OCI-LY3 (cell line): ENCODE results near the gene NHS.

ENCODE experiments used
- H2AFZ ChIP-seq: fragments of 200-600, 300-600 bp; shearing (Covaris generic); 2 replicates; pipeline ENCODE4 v1.6.0; 2014; ENCODE audit warnings: antibody characterized with exemption, low read depth, low read length
- H3K27ac ChIP-seq: fragments of 200-600, 300-600 bp; sonication (generic); 2 replicates; pipeline ENCODE4 v1.5.1; 2014; ENCODE audit warnings: mild to moderate bottlenecking, low read length, moderate library complexity, mixed read lengths
- H3K27me3 ChIP-seq: fragments of 200-600, 300-600 bp; sonication (generic); 2 replicates; pipeline ENCODE4 v1.6.1; 2014; ENCODE audit warnings: low read depth, low read length, mixed read lengths
- H3K36me3 ChIP-seq: fragments of 200-600, 300-600 bp; sonication (generic); replicated peaks from 2 replicates; pipeline ENCODE3; 2014; ENCODE audit warnings: low read depth, low read length, mixed read lengths
- H3K4me1 ChIP-seq: fragments of 300-600, 200-600 bp; sonication (generic); 2 replicates; pipeline ENCODE4 v1.6.1; 2014; ENCODE audit warnings: low read length, mixed read lengths
- H3K4me2 ChIP-seq: fragments of 200-600, 300-600 bp; sonication (generic); 2 replicates; pipeline ENCODE4 v1.6.1; 2014; ENCODE audit warnings: low read length, mixed read lengths
- H3K4me3 ChIP-seq: fragments of 300-600, 200-600 bp; sonication (generic); 2 replicates; pipeline ENCODE4 v1.5.1; 2014; ENCODE audit warnings: antibody characterized with exemption, mild to moderate bottlenecking, low read length, moderate library complexity
- H3K79me2 ChIP-seq: fragments of 300-600, 200-600 bp; shearing (Covaris generic); 2 replicates; pipeline ENCODE4 v1.6.1; 2014; ENCODE audit warnings: mild to moderate bottlenecking, low read length, mixed read lengths
- H3K9ac ChIP-seq: fragments of 300-600, 200-600 bp; shearing (Covaris generic); 2 replicates; pipeline ENCODE4 v1.6.0; 2014; ENCODE audit warnings: mild to moderate bottlenecking, low read length, moderate library complexity
- H3K9me3 ChIP-seq: fragments of 200-600, 300-600 bp; shearing (Covaris generic); 2 replicates; pipeline ENCODE4 v1.6.1; 2014; ENCODE audit warnings: low read length, mixed read lengths; ENCODE audit not compliant: insufficient read depth
- H4K20me1 ChIP-seq: fragments of 200-600, 300-600 bp; sonication (generic); 2 replicates; pipeline ENCODE4 v1.6.1; 2016; ENCODE audit warnings: low read length, mixed read lengths; ENCODE audit not compliant: insufficient read depth
- EZH2phosphoT487 ChIP-seq: fragments of 200-600 bp; shearing (Covaris generic); IDR thresholded peaks from 2 replicates; pipeline ENCODE4 v1.6.1; 2018; ENCODE audit warnings: antibody characterized with exemption, mixed run types, low read depth
- TF ChIP-seq, protein P1 (sequence below): fragments of 200-600, 300-600 bp; sonication (generic); IDR thresholded peaks from 2 replicates; pipeline ENCODE4 v1.5.1; 2014; ENCODE audit warnings: antibody characterized with exemption, low read length, low read depth

Gene NHS

DNA sequence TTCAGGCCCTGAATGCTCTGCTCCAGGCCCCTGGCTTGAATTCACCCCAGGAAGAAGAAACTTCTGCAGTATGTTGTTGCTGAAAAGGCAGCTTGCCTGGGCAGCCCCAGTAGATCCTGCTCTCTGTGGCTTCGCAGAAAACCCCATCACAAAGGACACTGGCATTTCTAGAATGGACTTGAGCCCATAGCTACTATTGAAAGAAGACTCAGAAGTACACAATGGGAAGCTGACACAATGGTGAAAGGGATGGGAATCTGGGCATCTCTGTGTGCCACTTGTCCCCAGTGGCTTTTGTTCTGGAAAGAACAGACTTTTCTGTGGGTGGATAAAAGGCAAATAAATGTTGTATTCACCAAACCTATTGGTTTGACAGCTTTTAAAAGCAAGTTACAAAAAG, 294.9 kb downstream of the NHS start:
- TF ChIP-seq EZH2phosphoT487: no peak
- TF ChIP-seq, protein P1, sequence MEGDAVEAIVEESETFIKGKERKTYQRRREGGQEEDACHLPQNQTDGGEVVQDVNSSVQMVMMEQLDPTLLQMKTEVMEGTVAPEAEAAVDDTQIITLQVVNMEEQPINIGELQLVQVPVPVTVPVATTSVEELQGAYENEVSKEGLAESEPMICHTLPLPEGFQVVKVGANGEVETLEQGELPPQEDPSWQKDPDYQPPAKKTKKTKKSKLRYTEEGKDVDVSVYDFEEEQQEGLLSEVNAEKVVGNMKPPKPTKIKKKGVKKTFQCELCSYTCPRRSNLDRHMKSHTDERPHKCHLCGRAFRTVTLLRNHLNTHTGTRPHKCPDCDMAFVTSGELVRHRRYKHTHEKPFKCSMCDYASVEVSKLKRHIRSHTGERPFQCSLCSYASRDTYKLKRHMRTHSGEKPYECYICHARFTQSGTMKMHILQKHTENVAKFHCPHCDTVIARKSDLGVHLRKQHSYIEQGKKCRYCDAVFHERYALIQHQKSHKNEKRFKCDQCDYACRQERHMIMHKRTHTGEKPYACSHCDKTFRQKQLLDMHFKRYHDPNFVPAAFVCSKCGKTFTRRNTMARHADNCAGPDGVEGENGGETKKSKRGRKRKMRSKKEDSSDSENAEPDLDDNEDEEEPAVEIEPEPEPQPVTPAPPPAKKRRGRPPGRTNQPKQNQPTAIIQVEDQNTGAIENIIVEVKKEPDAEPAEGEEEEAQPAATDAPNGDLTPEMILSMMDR: no peak
- no peaks in the 10 kb centered on the region for H3K9me3 ChIP-seq
- no peak overlapping the region for H3K4me3 ChIP-seq
- no peak overlapping the region for H3K9ac ChIP-seq
- H3K4me2 ChIP-seq: no peak overlapping the region
- H3K4me1 ChIP-seq: no peaks in the 10 kb centered on the region
- no peaks in the 10 kb centered on the region for H3K79me2 ChIP-seq
- no peaks in the 10 kb centered on the region for H3K36me3 ChIP-seq
- H2AFZ ChIP-seq: no peak overlapping the region
- no peaks in the 10 kb centered on the region for H4K20me1 ChIP-seq
- no peaks in the 10 kb centered on the region for H3K27me3 ChIP-seq
- H3K27ac ChIP-seq: no peak overlapping the region

DNA sequence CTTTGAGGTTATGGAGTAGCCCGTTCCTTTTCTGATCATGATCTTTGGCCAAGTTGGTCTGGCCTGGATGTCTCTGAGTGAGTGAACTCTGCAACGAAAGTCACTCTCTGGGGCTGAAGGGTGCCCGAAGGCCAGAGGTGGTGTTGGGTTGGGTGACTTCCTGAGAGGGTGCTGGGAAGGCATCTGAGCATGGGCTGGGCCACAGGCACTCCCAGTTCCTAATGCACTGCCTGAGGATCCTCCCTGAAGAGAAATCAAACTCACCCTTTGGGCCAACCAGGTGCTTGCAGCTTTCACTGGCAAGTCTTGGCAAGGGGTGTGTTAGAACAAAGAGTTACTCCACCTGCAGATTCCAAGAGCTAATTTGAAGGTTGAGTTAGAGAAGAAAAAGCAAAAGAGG, 295.9 kb downstream of the NHS start:
- no peak overlapping the region for H2AFZ ChIP-seq
- H3K27ac ChIP-seq: no peak overlapping the region
- H3K4me1 ChIP-seq: no peaks in the 10 kb centered on the region
- no peaks in the 10 kb centered on the region for H3K27me3 ChIP-seq
- TF ChIP-seq, protein P1: no peak
- no peak for TF ChIP-seq EZH2phosphoT487
- H3K36me3 ChIP-seq: no peaks in the 10 kb centered on the region
- no peak overlapping the region for H3K4me3 ChIP-seq
- H3K9me3 ChIP-seq: no peaks in the 10 kb centered on the region
- H3K79me2 ChIP-seq: no peaks in the 10 kb centered on the region
- no peak overlapping the region for H3K9ac ChIP-seq
- H4K20me1 ChIP-seq: no peaks in the 10 kb centered on the region
- no peak overlapping the region for H3K4me2 ChIP-seq

DNA sequence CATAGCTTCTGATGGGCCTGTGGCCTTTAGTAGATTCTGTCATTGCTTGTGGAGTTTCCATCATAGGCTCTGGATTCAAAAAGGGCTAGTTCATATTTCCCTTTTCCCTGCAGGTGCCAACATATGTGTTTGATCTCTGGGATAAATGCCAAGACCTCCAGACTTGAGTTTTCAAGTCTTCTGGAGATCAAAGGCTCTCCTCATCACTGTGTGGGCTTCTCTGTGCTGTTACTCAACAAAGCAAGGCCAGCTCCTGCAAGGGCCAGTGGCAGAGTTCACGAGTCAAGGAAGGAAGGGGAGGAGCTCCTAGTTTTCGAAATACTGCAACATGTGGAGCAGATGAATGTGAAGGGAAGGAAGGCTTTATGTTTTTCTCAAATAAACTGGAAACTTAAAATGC, 299.6 kb downstream of the NHS start:
- TF ChIP-seq, protein P1: no peak
- no peak for TF ChIP-seq EZH2phosphoT487
- Histone ChIP-seq H3K9me3 (no peaks in the 10 kb centered on the region), H3K4me2 (no peak overlapping the region), H3K27me3 (no peaks in the 10 kb centered on the region), H3K36me3 (no peaks in the 10 kb centered on the region), H3K9ac (no peak overlapping the region), H3K27ac (no peak overlapping the region), H3K4me1 (no peaks in the 10 kb centered on the region), H3K79me2 (no peaks in the 10 kb centered on the region), H3K4me3 (no peak overlapping the region), H4K20me1 (no peaks in the 10 kb centered on the region), H2AFZ (no peak overlapping the region)

DNA sequence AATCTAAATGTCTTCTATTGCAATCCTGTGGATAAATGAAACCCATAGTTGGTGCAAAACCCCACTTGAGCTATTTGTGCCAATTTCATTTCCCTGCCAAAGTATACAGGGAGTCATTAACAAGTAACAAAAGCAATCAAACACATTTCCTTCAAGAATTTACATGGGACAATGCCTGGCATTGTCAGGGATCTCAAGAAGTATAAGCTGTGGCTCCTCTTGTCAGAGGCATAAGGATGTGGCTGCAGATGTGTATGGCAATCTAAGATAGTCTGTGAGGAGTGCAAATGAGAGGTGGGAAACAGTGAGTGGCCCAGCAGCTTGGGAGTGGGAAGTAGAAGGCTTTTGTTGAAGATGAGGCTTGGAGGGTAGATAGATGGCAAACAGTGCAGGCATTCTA, 304.3 kb downstream of the NHS start:
- no peak overlapping the region for H3K4me2 ChIP-seq
- H3K27me3 ChIP-seq: no peaks in the 10 kb centered on the region
- no peaks in the 10 kb centered on the region for H4K20me1 ChIP-seq
- no peaks in the 10 kb centered on the region for H3K9me3 ChIP-seq
- H3K4me3 ChIP-seq: no peak overlapping the region
- no peaks in the 10 kb centered on the region for H3K4me1 ChIP-seq
- no peak overlapping the region for H2AFZ ChIP-seq
- H3K9ac ChIP-seq: no peak overlapping the region
- no peak overlapping the region for H3K27ac ChIP-seq
- H3K79me2 ChIP-seq: no peaks in the 10 kb centered on the region
- TF ChIP-seq, protein P1: no peak
- TF ChIP-seq EZH2phosphoT487: no peak
- H3K36me3 ChIP-seq: no peaks in the 10 kb centered on the region
